HG03442 (cell line): ENCODE measurements around the gene CDKN2C.

Experiments used
- ATAC-seq: cut with Tn5 transposase; IDR thresholded peaks from one replicate; pipeline ENCODE4 v1.9.1; 2021; ENCODE audit warnings: mild to moderate bottlenecking, moderate library complexity; ENCODE audit not compliant: unreplicated experiment

Gene CDKN2C

GRCh38 chr1:51014878-51015277 is 44.8 kb downstream of the CDKN2C start:
- ATAC-seq: no peak

DNA sequence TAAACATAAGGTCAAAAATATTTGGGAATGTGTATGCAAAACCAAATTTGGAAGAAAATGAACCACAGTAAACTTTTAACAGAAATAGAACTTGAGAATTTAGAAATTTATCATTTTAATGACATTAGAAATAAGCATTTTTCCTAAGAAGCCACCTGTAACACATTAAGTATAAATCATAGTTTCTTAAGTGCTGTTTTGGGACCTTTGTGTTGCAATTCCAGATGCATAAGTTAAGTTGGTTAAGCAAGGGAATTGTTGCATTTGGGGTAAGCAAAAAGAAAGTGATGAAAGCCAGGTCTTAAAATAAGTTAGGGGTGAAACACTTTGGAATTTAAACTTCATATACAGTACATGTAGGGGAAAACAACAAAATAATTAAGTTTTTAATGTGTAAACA is 49.8 kb downstream of the CDKN2C start:
- ATAC-seq: no peak
